ENCODE measurements around the gene PAOX.

The PAOX gene

GRCh38 chr10:133379152-133379800, at the start of gene PAOX:
Gene PAOX, plus strand, starts transcription at chr10:133379262. Its CDS starts 55 bp downstream, at chr10:133379317.
- peak; percentile 70 for DNase-seq

DNA sequence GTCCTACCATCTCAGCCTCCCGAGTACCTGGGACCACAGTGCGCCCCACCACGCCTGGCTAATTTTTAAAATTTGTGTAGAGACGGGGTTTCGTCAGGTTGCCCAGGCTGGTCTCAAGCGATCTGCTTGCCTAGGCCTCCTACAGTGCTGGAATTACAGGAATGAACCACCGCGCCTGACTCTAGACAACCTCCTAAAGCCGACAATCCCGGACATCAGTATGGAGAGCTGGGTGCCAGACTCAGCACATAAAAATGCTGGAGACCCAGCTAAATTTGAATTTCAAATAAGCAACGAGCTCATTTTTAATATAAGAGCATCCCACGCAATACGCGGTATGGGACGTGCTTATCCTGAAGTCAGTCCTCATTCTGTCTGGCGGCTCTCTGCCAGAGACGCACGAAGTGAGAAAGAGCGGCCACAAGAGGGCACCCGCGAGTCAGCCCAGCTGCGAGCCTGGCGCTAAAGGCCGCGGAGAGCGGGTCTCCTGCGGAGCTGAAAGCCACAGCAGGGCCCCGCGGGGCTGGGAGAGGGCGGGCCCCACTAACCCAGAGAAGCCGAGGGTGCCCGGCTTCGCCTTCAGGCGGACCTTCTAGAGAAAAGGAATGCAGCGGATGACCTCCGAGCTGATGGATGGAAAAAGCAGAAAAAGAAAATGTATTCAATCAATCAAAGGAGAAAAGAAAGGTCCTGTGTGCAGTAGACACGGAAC, 49.4 kb upstream of the PAOX start:
- peak; percentile 89 for DNase-seq

- DNase-seq = no peak
These were observed 45.9 kb upstream of the PAOX start for GRCh38 chr10:133332936-133333699.

GRCh38 chr10:133334503-133335245, 44.4 kb upstream of the PAOX start:
- DNase-seq = no peak

- peak; percentile 76 for DNase-seq
These were observed 43.6 kb upstream of the PAOX start for GRCh38 chr10:133335246-133336117.

DNA sequence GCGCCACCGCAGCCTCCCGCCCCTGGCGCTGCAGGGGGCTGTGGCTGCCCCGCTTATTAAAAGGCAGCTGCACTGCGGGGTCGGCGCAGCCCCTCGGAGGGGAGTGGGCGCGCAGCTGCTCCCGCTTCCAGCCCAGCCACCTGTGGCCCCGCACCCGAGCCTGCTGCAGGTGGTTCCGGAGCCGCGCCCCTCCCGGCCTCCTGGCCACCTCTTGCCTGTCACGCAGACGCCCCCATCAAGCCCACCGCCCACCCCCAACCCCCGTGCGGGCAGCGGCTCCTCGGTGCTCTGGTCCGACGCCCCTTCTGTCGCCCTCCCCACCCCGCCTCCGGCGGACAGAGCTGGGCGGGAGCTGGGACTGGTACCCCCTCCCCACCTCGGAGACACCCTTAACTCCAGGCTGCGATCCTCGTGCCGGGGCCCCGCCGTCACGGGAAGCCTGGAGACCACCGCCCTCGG, 42.9 kb upstream of the PAOX start:
- DNase-seq = no peak

DNA sequence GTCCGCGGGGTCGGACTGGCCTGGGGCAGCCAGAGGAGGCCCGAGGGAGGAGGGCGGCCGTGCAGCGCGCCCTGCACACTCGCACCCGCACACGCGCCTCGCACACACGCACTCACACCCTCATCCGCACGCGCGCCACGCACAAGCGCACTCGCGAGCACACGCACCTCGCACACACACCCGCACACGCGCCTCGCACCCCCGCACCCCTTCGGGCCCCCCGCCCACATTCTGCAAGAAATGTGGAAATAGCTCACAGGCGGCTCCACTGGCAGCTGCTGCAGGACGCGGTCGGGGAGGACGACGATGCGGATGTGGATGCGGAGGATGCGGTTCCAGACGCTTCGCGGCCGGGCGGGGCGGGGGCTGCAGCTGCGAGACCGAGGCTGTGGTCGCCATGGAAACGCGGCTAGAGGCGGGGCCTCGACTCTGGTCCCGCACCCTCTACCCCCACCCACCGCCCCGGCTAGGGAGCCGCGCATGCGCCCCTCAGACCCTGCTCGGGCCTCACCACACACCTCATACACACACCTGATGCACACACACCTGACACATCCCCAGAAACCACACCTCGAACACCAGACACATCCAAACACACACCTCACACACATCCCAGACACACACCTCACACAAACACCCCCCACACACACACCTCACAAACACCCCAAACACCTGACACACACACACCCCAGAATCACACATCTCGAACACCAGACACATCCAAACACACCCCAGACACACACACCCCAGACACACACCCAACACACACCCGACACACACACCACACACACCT, 42.3 kb upstream of the PAOX start, which contains the start of gene CALY:
CALY (minus strand) TSS at position 320 of the 793 bp plus-strand sequence. CDS start 7,907 bp downstream, outside the sequence.
- peak; percentile 73 for DNase-seq

DNA sequence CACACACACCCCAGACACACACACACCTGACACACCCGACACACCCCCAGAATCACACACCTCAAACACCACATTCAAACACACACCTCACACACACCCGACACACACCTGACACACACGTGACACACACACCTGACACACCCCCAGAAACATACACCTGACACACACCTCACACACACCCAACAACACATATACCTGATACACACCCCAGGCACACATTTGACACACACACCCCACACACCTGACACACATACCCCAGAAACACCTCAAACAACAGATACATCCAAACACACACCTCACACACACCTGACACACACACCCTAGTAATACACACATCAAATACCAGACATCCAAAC, 41.7 kb upstream of the PAOX start:
- no peak for DNase-seq

- DNase-seq = no peak
These were observed 40.7 kb upstream of the PAOX start for GRCh38 chr10:133338080-133339071.

DNA sequence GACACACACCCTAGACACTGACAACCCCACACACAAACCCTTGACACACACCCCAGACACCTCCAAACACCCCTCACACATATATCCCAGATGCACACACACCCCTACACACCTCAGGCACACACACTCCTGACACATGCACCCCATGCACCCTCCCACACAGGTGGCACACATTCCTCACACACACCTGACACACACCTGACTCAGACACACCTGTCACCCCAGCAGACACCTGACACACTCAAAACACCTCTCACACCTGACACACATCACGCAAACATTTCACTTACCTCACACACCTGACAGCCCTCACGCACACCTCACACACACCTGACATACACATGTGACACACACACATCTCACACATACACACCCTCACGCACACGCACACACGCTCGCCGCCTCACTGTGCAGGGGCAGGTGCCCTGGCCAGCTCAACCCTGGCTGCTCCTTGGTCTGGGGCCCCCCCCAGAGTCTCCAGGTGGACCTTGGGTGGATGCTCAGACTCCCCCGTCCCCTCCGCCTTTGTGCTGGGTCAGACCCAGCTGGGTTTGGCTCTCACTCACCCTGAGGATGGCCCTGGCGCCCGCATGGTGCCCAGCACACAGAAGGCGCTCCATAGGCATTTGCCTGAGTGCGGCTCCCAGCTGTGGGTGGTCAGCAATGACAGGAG, 39.2 kb upstream of the PAOX start:
- no peak for DNase-seq

GRCh38 chr10:133341983-133342382, 37.1 kb upstream of the PAOX start:
- DNase-seq = no peak

DNA sequence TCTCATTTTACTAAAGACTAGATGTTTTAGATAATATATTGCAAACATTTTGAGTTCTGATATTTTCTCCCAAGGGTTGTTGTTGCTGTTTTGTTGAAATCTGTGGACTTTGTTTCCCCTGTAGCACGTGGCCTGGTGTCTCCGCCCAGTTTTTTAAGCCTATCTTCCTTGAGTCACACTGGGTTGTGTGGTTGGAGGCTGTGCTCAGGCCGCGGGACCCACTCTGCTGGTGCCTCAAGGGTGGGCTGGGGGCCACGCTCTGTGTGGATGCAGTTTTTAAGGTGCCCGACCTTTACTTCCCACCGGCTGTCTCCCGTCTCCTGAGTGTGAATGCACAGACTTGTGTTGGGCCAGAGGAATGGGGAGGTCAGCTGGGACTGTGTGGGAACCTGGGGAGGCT, 36.1 kb upstream of the PAOX start:
- no peak for DNase-seq

DNA sequence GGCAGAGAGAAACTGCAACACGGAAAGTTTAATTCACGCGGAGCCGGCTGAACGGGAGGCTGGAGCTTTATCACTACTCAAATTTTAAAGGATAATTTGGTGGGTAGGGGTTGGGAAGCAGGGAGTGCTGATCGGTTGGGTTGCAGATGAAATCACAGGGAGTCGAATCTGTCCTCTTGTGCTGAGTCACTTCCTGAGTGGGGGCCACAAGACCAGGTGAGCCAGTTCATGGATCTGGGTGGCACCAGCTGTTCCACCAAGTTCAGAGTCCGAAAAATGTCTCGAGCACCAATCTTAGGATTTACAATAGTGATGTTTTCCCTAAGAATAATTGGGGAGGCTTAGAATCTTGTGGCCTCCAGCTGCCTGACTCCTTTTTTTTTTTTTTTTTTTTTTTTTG, 35.5 kb upstream of the PAOX start:
- no peak for DNase-seq

- DNase-seq = no peak
These were observed 34.8 kb upstream of the PAOX start for GRCh38 chr10:133344236-133344635.

GRCh38 chr10:133346413-133346812, 32.6 kb upstream of the PAOX start:
- DNase-seq = no peak

DNA sequence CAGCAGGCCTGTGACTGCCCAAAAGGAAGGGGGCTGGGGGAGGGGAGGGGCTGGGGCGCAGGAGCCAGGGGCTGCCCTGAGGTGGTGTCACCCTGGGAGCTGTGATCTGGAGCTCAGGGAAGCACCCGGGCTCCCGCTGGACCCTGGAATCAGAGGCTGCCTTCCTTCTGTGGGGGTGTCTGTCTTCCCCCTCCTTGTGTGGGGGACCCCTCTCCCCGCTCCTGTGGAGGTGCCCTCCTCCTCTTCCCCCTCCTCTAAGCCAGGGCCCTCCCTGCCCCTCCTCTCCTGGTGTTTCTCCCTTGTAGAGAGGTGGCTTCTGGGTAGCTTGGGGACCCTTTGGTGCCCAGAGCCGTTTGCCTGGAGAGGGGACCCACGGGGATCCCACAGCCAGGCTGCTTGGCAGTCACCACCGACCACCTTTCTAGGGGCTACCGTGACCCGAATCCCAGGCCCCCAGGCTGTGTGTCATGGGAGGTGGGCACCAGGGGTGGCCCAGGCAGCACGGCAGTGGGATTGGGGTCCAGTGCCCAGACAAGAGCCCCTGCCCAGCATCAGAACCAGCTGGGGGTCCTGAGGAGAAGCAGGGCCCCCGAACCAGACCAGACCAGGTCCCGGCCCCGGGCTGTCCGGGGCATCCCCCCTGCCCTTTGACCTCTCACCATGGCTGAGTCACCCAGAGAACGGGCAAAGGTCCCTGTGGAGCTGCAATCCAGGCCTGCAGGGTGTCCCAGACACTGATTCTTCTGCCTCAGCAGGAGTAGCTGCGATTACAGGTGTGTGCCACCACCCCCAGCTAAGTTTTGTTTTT, 31.1 kb upstream of the PAOX start:
- no peak for DNase-seq

GRCh38 chr10:133349160-133349568, 29.9 kb upstream of the PAOX start:
- no peak for DNase-seq

GRCh38 chr10:133349577-133350011, 29.5 kb upstream of the PAOX start:
- no peak for DNase-seq
